ENCODE measurements around the gene PAK5. TPM values are rescaled to one million over a fixed set of nuclear protein-coding genes. Genes with fewer than 3 reads are reported as not detected.

Gene PAK5
- total and polyA plus RNA-seq, 4 donors: 0.03 to 0.51 (median 0.16) TPM

GRCh38 chr20:9672981-9673380, 165.9 kb downstream of the PAK5 start:
- Histone ChIP-seq H3K36me3 (ENCODE audit: control insufficient read depth in 4 of 4, insufficient read depth in 4 of 4, low read length in 4 of 4) (no peaks in the 10 kb centered on the region), H3K27ac (ENCODE audit: low read depth in 1 of 2, low read length in 1 of 2) (no peak overlapping the region), H3K4me1 (ENCODE audit: control insufficient read depth in 5 of 5, insufficient read depth in 5 of 5, low read length in 5 of 5) (no peaks in the 10 kb centered on the region), H3K27me3 (ENCODE audit: control insufficient read depth in 3 of 3, insufficient read depth in 3 of 3, low read length in 2 of 3) (peaks cover 0 to 4% (median 0%) of the 10 kb centered on the region in 3 donors), H3K9me3 (ENCODE audit: control insufficient read depth in 4 of 4, insufficient read depth in 3 of 4, low read length in 3 of 4) (no peaks in the 10 kb centered on the region), H3K9ac (ENCODE audit: insufficient read depth in 1 of 2, low read length in 2 of 2) (no peak overlapping the region), H3K4me3 (no peak overlapping the region)
- no peak for TF ChIP-seq CTCF (IDR thresholded peaks at IDR 0.05; ENCODE audit: control extremely low read depth, extremely low read depth)
- no peak for DNase-seq
- no peak for ATAC-seq (ENCODE audit: insufficient read depth, low FRiP score)

- Histone ChIP-seq H3K27ac (ENCODE audit: low read depth in 1 of 2, low read length in 1 of 2) (no peak overlapping the region), H3K9ac (ENCODE audit: insufficient read depth in 1 of 2, low read length in 2 of 2) (no peak overlapping the region), H3K9me3 (ENCODE audit: control insufficient read depth in 4 of 4, insufficient read depth in 3 of 4, low read length in 3 of 4) (no peaks in the 10 kb centered on the region), H3K36me3 (ENCODE audit: control insufficient read depth in 4 of 4, insufficient read depth in 4 of 4, low read length in 4 of 4) (no peaks in the 10 kb centered on the region), H3K4me3 (no peak overlapping the region), H3K27me3 (ENCODE audit: control insufficient read depth in 3 of 3, insufficient read depth in 3 of 3, low read length in 2 of 3) (peaks cover 0 to 4% (median 0%) of the 10 kb centered on the region in 3 donors), H3K4me1 (ENCODE audit: control insufficient read depth in 5 of 5, insufficient read depth in 5 of 5, low read length in 5 of 5) (no peaks in the 10 kb centered on the region)
- ATAC-seq (ENCODE audit: insufficient read depth, low FRiP score) (no peak), DNase-seq (no peak)
- no peak for TF ChIP-seq CTCF (IDR thresholded peaks at IDR 0.05; ENCODE audit: control extremely low read depth, extremely low read depth)
- WGBS, 2 donors: 85% methylated on average over 2 of the region's 2 CpGs
Observed at GRCh38 chr20:9672027-9672426, 166.8 kb downstream of the PAK5 start.

GRCh38 chr20:9668381-9668780, 170.5 kb downstream of the PAK5 start:
- DNase-seq: no peak
- Histone ChIP-seq H3K4me1 (ENCODE audit: control insufficient read depth in 5 of 5, insufficient read depth in 5 of 5, low read length in 5 of 5) (no peaks in the 10 kb centered on the region), H3K9ac (ENCODE audit: insufficient read depth in 1 of 2, low read length in 2 of 2) (no peak overlapping the region), H3K4me3 (no peak overlapping the region), H3K27ac (ENCODE audit: low read depth in 1 of 2, low read length in 1 of 2) (no peak overlapping the region), H3K27me3 (ENCODE audit: control insufficient read depth in 3 of 3, insufficient read depth in 3 of 3, low read length in 2 of 3) (no peaks in the 10 kb centered on the region), H3K36me3 (ENCODE audit: control insufficient read depth in 4 of 4, insufficient read depth in 4 of 4, low read length in 4 of 4) (no peaks in the 10 kb centered on the region), H3K9me3 (ENCODE audit: control insufficient read depth in 4 of 4, insufficient read depth in 3 of 4, low read length in 3 of 4) (no peaks in the 10 kb centered on the region)
- no peak for ATAC-seq (ENCODE audit: insufficient read depth, low FRiP score)
- 58 to 75% methylated on average over 4 of the region's 4 CpGs for WGBS, 2 donors
- no peak for TF ChIP-seq CTCF (IDR thresholded peaks at IDR 0.05; ENCODE audit: control extremely low read depth, extremely low read depth)

GRCh38 chr20:9663423-9663822, 175.5 kb downstream of the PAK5 start:
- no peaks in the 10 kb centered on the region for H3K36me3 ChIP-seq (ENCODE audit: control insufficient read depth in 4 of 4, insufficient read depth in 4 of 4, low read length in 4 of 4)
- DNase-seq: no peak
- no peak for TF ChIP-seq CTCF (IDR thresholded peaks at IDR 0.05; ENCODE audit: control extremely low read depth, extremely low read depth)
- no peaks in the 10 kb centered on the region for H3K4me1 ChIP-seq (ENCODE audit: control insufficient read depth in 5 of 5, insufficient read depth in 5 of 5, low read length in 5 of 5)
- no peak overlapping the region for H3K9ac ChIP-seq (ENCODE audit: insufficient read depth in 1 of 2, low read length in 2 of 2)
- H3K9me3 ChIP-seq (ENCODE audit: control insufficient read depth in 4 of 4, insufficient read depth in 3 of 4, low read length in 3 of 4): no peaks in the 10 kb centered on the region
- no peaks in the 10 kb centered on the region for H3K27me3 ChIP-seq (ENCODE audit: control insufficient read depth in 3 of 3, insufficient read depth in 3 of 3, low read length in 2 of 3)
- no peak overlapping the region for H3K4me3 ChIP-seq
- 78 to 84% methylated on average over 3 of the region's 3 CpGs for WGBS, 2 donors
- H3K27ac ChIP-seq (ENCODE audit: low read depth in 1 of 2, low read length in 1 of 2): no peak overlapping the region
- ATAC-seq (ENCODE audit: insufficient read depth, low FRiP score): no peak
